ENCODE data around the gene PPP1CB.
A peak's percentile ranks its signal among the peaks of the same experiment; 100 is the strongest.

PPP1CB gene

GRCh38 chr2:28745876-28746275 is 5.8 kb upstream of the PPP1CB start:
- no peak for DNase-seq

GRCh38 chr2:28746429-28747111 is 5.1 kb upstream of the PPP1CB start:
- DNase-seq = no peak

DNA sequence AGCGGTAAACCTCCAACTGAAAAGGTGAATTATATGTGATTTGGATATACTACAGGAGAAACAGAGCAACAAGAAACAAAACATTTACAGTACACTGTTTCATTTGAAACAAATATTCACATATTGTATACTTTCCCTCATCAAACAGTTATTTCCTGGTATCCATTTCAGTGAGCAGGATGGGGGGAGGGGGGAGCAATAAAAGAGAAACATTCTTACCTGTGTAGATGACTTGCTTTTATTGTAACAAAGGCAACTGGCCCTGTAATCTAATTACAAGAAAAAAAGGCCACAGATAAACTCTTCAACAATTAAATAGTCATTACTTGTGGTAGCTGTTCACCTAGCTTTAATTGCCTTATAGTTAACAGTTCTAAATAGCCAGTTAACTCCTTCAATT is 3.9 kb upstream of the PPP1CB start:
- no peak for DNase-seq

- no peak for DNase-seq
Measured at GRCh38 chr2:28748176-28748575, 3.5 kb upstream of the PPP1CB start.

- no peak for DNase-seq
Measured at GRCh38 chr2:28748941-28749340, 2.7 kb upstream of the PPP1CB start.

DNA sequence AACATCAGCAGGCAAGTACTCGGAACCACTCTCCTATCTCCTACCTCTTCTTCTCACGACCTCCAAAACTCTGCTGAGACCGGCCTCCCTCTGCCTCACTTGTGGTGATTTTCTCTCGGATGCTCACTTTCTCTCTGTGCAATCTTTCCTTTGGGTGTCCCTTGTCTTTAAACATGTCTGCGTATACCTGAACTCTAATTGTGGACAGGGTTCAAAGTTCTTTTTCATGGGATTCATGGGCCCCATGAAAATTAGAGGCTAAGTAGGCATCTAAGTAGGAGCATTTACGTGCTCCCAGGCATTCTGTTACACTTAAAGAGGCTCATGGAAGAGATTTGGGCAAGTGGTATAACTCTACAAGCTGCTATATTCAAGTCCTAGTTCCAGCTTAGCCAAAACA is 2.1 kb upstream of the PPP1CB start:
- DNase-seq = no peak

GRCh38 chr2:28750316-28751251 is 1.0 kb upstream of the PPP1CB start:
- peak; percentile 32 for DNase-seq

DNA sequence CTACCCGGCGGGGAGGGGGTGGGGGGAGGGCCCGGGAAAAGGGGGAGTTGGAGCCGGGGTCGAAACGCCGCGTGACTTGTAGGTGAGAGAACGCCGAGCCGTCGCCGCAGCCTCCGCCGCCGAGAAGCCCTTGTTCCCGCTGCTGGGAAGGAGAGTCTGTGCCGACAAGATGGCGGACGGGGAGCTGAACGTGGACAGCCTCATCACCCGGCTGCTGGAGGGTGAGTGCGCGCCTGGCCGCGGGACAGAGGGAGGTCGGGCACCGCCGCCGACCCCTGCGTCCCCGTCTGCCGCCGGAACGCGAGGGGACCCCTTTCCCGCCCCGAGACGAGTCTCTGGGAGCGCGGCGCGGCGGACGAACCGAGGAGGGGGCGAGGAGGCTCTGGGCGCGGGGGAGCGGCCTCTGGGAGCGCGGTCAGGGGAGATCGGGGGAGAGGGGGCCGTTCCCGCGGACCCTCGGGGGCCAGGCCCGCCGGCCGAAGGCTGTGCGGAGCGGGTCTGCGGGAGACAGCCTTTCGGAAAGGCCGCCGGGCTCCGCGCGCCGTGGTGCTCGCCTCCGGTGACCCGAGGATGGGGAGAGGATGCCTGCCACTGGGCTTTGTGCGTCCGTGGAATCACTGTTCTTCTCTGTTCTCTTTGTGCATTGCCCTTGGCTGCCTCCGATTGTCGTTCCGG is 463 bp downstream of the PPP1CB start:
- DNase-seq = peak; percentile 42

DNA sequence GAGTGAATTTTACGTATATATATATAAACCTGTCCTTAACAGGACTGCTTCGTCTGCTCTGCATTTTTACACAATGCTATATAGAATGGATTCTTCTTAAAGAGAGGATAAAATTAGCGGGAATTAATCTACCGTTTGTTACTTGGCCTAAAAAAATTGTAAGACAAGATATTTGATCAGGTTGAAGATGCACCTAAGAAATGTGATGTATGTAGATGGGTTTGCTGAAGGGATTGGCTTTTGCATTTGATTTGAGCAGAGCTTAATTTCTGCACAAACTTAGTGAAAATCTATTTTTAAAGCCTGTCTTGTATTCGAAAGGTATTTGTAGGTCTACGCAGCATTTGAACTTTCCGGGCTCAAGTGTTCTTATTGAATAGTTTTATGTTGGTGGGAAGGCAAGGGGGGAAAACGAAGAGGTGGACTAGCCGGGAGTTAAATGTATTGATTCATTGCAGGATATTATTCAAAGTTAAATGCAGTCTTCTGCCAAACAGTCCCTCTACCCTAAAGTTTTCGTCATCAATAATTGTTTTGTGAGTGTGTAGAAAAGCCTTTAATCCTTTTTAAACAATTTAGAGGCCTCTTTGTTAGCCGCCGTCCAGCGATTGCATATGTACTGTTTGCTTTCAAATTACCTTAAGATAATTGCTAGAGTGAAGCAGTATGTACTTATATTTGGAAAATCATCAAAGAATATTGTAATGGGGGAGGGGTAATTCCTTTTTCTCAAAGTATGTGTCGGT is 1.2 kb downstream of the PPP1CB start:
- DNase-seq = no peak

- DNase-seq = no peak
Measured at GRCh38 chr2:28754321-28754720, 2.7 kb downstream of the PPP1CB start.

DNA sequence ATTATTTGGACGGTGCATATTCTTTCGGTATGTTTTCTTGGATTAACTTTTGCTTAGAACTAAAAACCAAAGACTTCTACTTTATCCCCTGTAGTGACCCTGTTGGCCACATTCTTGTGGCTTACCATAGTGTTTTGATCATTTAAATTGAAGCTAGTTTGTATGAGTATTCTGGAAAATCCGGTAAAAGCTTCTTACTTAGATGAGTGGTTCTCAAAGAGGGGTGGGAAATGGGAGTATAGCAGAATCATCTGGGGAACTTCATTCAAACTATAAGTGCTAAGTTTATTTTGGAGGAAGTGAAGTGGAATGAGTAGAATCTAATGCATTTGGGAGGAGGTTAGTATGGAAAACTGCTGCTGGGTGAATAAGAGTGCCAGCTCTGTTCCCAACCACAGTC is 3.8 kb downstream of the PPP1CB start:
- DNase-seq = no peak

DNA sequence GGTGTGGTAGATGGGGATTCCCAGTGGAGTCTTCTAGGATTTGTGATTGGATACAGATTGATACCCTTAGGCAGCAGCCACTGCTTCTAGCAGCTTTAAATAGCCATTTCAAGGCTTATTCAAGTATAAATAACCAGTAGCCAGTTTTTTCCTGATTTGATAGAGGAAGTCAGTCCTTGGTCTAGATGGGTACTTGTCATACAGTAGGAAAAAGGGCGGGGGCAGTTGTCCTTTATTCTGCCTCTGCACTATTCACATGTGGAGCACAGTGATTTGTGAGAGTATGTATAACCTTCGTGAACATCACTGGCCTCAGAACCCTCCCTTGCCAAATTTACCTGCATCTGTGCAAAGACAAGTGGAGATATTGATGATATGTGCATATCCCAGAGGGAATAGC is 6.8 kb downstream of the PPP1CB start:
- DNase-seq = no peak

GRCh38 chr2:28761420-28761819 is 9.8 kb downstream of the PPP1CB start:
- DNase-seq = no peak

- DNase-seq = no peak
Measured at GRCh38 chr2:28764909-28765711, 13.5 kb downstream of the PPP1CB start.

- no peak for DNase-seq
Measured at GRCh38 chr2:28766070-28766469, 14.4 kb downstream of the PPP1CB start.

GRCh38 chr2:28767337-28767736 is 15.7 kb downstream of the PPP1CB start:
- no peak for DNase-seq

- no peak for DNase-seq
Measured at GRCh38 chr2:28768422-28768821, 16.8 kb downstream of the PPP1CB start.

DNA sequence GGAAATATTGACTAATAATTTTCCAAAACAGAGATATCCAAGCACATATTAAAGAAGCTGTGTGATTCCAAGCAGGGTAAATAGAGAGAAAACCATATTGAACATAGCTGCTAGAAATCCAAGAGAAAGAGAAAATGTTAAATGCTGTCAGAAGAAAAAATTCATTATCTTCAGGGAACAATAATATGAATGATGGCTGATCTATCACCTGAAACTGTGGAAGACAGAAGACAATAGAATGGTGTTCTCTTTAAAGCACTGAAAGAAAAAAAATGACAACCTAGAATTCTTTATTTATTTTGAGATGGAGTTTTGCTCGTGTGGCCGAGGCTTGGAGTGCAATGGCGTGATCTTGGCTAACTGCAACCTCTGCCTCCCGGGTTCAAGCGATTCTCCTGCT is 17.3 kb downstream of the PPP1CB start:
- DNase-seq = no peak

DNA sequence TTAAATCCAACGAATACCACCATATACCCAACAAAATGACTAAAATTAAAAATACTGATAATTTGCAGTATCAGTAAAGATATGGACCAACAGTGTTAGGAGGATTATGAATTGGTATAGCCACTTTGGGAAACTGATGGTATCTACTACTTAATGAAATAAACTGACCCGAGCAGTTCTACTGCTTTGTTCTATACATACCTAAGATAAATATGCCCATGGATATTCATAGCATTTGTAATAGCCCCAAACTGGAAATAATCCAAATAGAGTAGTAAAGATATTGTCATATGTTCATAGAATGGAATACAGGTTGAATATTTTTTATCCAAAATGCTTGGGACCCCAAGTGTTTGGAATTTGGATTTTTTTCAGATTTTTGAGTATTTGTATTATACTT is 20.7 kb downstream of the PPP1CB start:
- no peak for DNase-seq

- no peak for DNase-seq
Measured at GRCh38 chr2:28776471-28776870, 24.8 kb downstream of the PPP1CB start.

DNA sequence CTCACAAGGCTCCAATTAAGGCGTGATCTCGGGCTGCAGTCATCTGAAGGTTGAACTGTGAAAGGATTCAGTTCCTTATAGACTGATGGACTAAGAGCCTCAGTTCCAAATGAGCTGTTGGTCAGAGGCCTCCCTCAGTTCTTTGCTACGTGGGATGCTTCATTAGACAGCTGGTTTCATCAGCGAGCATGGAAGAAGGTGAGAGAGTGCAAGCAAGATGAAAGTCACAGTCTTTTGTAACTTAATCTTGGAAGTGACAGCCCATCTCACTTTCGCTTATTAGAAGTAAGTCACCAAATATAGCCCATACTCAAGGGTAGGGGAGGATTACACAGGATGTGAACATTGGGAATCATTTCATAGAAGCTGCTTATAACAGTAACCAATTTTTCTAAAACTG is 26.8 kb downstream of the PPP1CB start:
- DNase-seq = no peak

GRCh38 chr2:28779001-28779400 is 27.4 kb downstream of the PPP1CB start:
- DNase-seq = no peak
